Activated CD4-positive, alpha-beta T cell treated with anti-CD3 and anti-CD28 coated beads, Interleukin-2, amount 10 ng/mL, durations not matched to agents 7 days and 5 days (primary cell): ENCODE data around the gene BRICD5. TPM values are rescaled to one million over a fixed set of nuclear protein-coding genes. Genes with fewer than 3 reads are reported as not detected.

Experiments
- CTCF ChIA-PET: fragments of 350-600 bp; sonication (Branson Sonifier 250); formaldehyde crosslinking; loops from one replicate; lab custom pipeline; 2021; ENCODE audit warnings: antibody characterized with exemption; lab: Charles Lee
- POLR2A ChIA-PET: fragments of 350-600 bp; sonication (Branson Sonifier 250); formaldehyde crosslinking; loops from one replicate; lab custom pipeline; 2021; ENCODE audit warnings: antibody characterized with exemption; lab: Charles Lee
- DNase-seq: peaks from one replicate; pipeline ENCODE4 v3.0.0-alpha.2; 2020
- H3K27ac Mint-ChIP-seq: one replicate; pipeline ENCODE4 v1.8.0; 2021; ENCODE audit warnings: mild to moderate bottlenecking, moderate library complexity, mixed read lengths
- H3K27me3 Mint-ChIP-seq: one replicate; pipeline ENCODE4 v1.8.0; 2021; ENCODE audit warnings: mixed read lengths
- H3K36me3 Mint-ChIP-seq: one replicate; pipeline ENCODE4 v1.8.0; 2021; ENCODE audit warnings: low read depth, mixed read lengths
- H3K4me1 Mint-ChIP-seq: one replicate; pipeline ENCODE4 v1.8.0; 2021; ENCODE audit warnings: mixed read lengths
- H3K4me3 Mint-ChIP-seq: one replicate; pipeline ENCODE4 v1.8.0; 2021; ENCODE audit warnings: mild to moderate bottlenecking, moderate library complexity, mixed read lengths
- H3K9me3 Mint-ChIP-seq: one replicate; pipeline ENCODE4 v1.8.0; 2021; ENCODE audit warnings: mixed read lengths
- total RNA-seq, 2 experiments: library from RNA; stranded (reverse); gene quantifications; one replicate each; pipeline ENCODE4 v1.2.3, GENCODE V29; 2021

Gene BRICD5
- total RNA-seq, 2 experiments from 2014 or later: 13.9 to 17.4 TPM

GRCh38 chr16:2226918-2227317 is 16.3 kb upstream of the BRICD5 start:
- Mint-ChIP-seq H3K27me3 (no peaks in the 10 kb centered on the region), H3K9me3 (no peaks in the 10 kb centered on the region), H3K4me3 (peak overlapping the region; percentile 16), H3K4me1 (peaks cover 22% of the 10 kb centered on the region), H3K27ac (no peak overlapping the region), H3K36me3 (peaks cover 6% of the 10 kb centered on the region)
- DNase-seq: no peak
- POLR2A ChIA-PET: no interaction called here
- CTCF ChIA-PET: interaction anchor here (1.0 to 1.1 kb wide), 2 partner anchors 24 to 45 kb away, joined by 3 read pairs; partner anchors contain the start of gene ECI1

GRCh38 chr16:2226245-2226793 is 15.7 kb upstream of the BRICD5 start:
- ChIA-PET CTCF (interaction anchor here (0.6 to 1.1 kb wide), 5 partner anchors 23 to 521 kb away, joined by 3 to 4 read pairs (median 3); partner anchors contain the start of gene ECI1), POLR2A (no interaction called here)
- peaks cover 6% of the 10 kb centered on the region for H3K36me3 Mint-ChIP-seq
- no peak for DNase-seq
- no peaks in the 10 kb centered on the region for H3K27me3 Mint-ChIP-seq
- peak overlapping the region; percentile 68 for H3K27ac Mint-ChIP-seq
- peaks cover 22% of the 10 kb centered on the region for H3K4me1 Mint-ChIP-seq
- no peaks in the 10 kb centered on the region for H3K9me3 Mint-ChIP-seq
- H3K4me3 Mint-ChIP-seq: peak overlapping the region; percentile 30

- peak; percentile 36 for DNase-seq
- peak overlapping the region; percentile 82 for H3K27ac Mint-ChIP-seq
- no peaks in the 10 kb centered on the region for H3K27me3 Mint-ChIP-seq
- peaks cover 2% of the 10 kb centered on the region for H3K36me3 Mint-ChIP-seq
- H3K9me3 Mint-ChIP-seq: no peaks in the 10 kb centered on the region
- POLR2A ChIA-PET: no interaction called here
- CTCF ChIA-PET: interaction anchor here (0.6 to 1.2 kb wide), 2 partner anchors 17 to 24 kb away, joined by 3 read pairs; no protein-coding TSS in a partner anchor
- peak overlapping the region; percentile 80 for H3K4me3 Mint-ChIP-seq
- H3K4me1 Mint-ChIP-seq: peaks cover 22% of the 10 kb centered on the region
Observed at GRCh38 chr16:2223942-2224486, 13.4 kb upstream of the BRICD5 start.

- Mint-ChIP-seq H3K27me3 (no peaks in the 10 kb centered on the region), H3K27ac (peak within 1 kb of the TSS; percentile 85), H3K4me3 (peak within 1 kb of the TSS; percentile 80), H3K4me1 (peaks cover 22% of the 10 kb centered on the region), H3K9me3 (no peaks in the 10 kb centered on the region), H3K36me3 (peaks cover 2% of the 10 kb centered on the region)
- ChIA-PET POLR2A (no interaction called here), CTCF (interaction anchor here (1.2 to 1.6 kb wide), 2 partner anchors 13 to 24 kb away, joined by 3 read pairs; partner anchors contain the start of gene BRICD5)
- DNase-seq: peak; percentile 100
Observed at GRCh38 chr16:2223221-2223941, 12.7 kb upstream of the BRICD5 start, which contains the start of gene E4F1. Gene E4F1 (plus strand): TSS chr16:2223591. CDS start chr16:2223614, 23 bp downstream.

GRCh38 chr16:2216330-2216729 is 5.7 kb upstream of the BRICD5 start:
- ChIA-PET POLR2A (no interaction called here), CTCF (no interaction called here)
- Mint-ChIP-seq H3K4me1 (peaks cover 26% of the 10 kb centered on the region), H3K4me3 (peak overlapping the region; percentile 84), H3K27ac (peak overlapping the region; percentile 89), H3K36me3 (peaks cover 5% of the 10 kb centered on the region), H3K27me3 (no peaks in the 10 kb centered on the region), H3K9me3 (no peaks in the 10 kb centered on the region)
- DNase-seq: no peak

GRCh38 chr16:2214719-2214968 is 4.0 kb upstream of the BRICD5 start, which contains the start of gene PGP:
Gene PGP (minus strand): TSS chr16:2214840. CDS start chr16:2214777, 63 bp downstream.
- peak within 1 kb of the TSS; percentile 84 for H3K4me3 Mint-ChIP-seq
- H3K27ac Mint-ChIP-seq: peak within 1 kb of the TSS; percentile 89
- peaks cover 5% of the 10 kb centered on the region for H3K36me3 Mint-ChIP-seq
- H3K27me3 Mint-ChIP-seq: no peaks in the 10 kb centered on the region
- ChIA-PET CTCF (interaction anchor here (0.5 to 1.4 kb wide), 3 partner anchors 9 to 475 kb away, joined by 3 read pairs; partner anchors contain the start of genes ECI1 and MLST8), POLR2A (interaction anchor here (0.6 to 1.3 kb wide), 3 partner anchors 38 to 245 kb away, joined by 3 to 8 read pairs (median 3); partner anchors contain the start of genes TEDC2 and TRAF7)
- H3K4me1 Mint-ChIP-seq: peaks cover 26% of the 10 kb centered on the region
- H3K9me3 Mint-ChIP-seq: no peaks in the 10 kb centered on the region
- DNase-seq: no peak

GRCh38 chr16:2213817-2214718 is 3.4 kb upstream of the BRICD5 start:
- ChIA-PET POLR2A (interaction anchor here (0.7 to 1.3 kb wide), 2 partner anchors 59 to 246 kb away, joined by 3 read pairs; partner anchors contain the start of genes TEDC2 and TRAF7), CTCF (interaction anchor here (0.5 to 1.4 kb wide), 3 partner anchors 8 to 474 kb away, joined by 3 read pairs; partner anchors contain the start of genes ECI1 and MLST8)
- Mint-ChIP-seq H3K4me1 (peaks cover 26% of the 10 kb centered on the region), H3K36me3 (peaks cover 5% of the 10 kb centered on the region), H3K27ac (peak overlapping the region; percentile 65), H3K9me3 (no peaks in the 10 kb centered on the region), H3K27me3 (no peaks in the 10 kb centered on the region), H3K4me3 (peak overlapping the region; percentile 77)
- DNase-seq: no peak

- no peak for DNase-seq
- Mint-ChIP-seq H3K4me3 (peak overlapping the region; percentile 77), H3K27me3 (no peaks in the 10 kb centered on the region), H3K4me1 (peaks cover 28% of the 10 kb centered on the region), H3K36me3 (peaks cover 10% of the 10 kb centered on the region), H3K27ac (no peak overlapping the region), H3K9me3 (no peaks in the 10 kb centered on the region)
- ChIA-PET POLR2A (no interaction called here), CTCF (no interaction called here)
Observed at GRCh38 chr16:2212362-2213324, 2.0 kb upstream of the BRICD5 start.

GRCh38 chr16:2211923-2212347 is 1.3 kb upstream of the BRICD5 start:
- Mint-ChIP-seq H3K4me3 (peak overlapping the region; percentile 26), H3K27ac (no peak overlapping the region), H3K9me3 (no peaks in the 10 kb centered on the region), H3K4me1 (peaks cover 34% of the 10 kb centered on the region), H3K27me3 (no peaks in the 10 kb centered on the region), H3K36me3 (peaks cover 16% of the 10 kb centered on the region)
- POLR2A ChIA-PET: no interaction called here
- CTCF ChIA-PET: no interaction called here
- no peak for DNase-seq

- H3K36me3 Mint-ChIP-seq: peaks cover 20% of the 10 kb centered on the region
- peaks cover 33% of the 10 kb centered on the region for H3K4me1 Mint-ChIP-seq
- H3K4me3 Mint-ChIP-seq: no peak overlapping the region
- no peak for DNase-seq
- ChIA-PET POLR2A (no interaction called here), CTCF (interaction anchor here (1.2 kb wide), 1 partner anchor 12 kb away, joined by 3 read pairs; no protein-coding TSS in a partner anchor)
- H3K9me3 Mint-ChIP-seq: no peaks in the 10 kb centered on the region
- no peaks in the 10 kb centered on the region for H3K27me3 Mint-ChIP-seq
- no peak overlapping the region for H3K27ac Mint-ChIP-seq
Observed at GRCh38 chr16:2210009-2210332, 692 bp downstream of the BRICD5 start.

- H3K27ac Mint-ChIP-seq: no peak overlapping the region
- no peaks in the 10 kb centered on the region for H3K9me3 Mint-ChIP-seq
- DNase-seq: no peak
- peaks cover 20% of the 10 kb centered on the region for H3K36me3 Mint-ChIP-seq
- H3K27me3 Mint-ChIP-seq: no peaks in the 10 kb centered on the region
- H3K4me1 Mint-ChIP-seq: peaks cover 37% of the 10 kb centered on the region
- no peak overlapping the region for H3K4me3 Mint-ChIP-seq
- POLR2A ChIA-PET: no interaction called here
- CTCF ChIA-PET: interaction anchor here (1.2 kb wide), 1 partner anchor 13 kb away, joined by 3 read pairs; no protein-coding TSS in a partner anchor
Observed at GRCh38 chr16:2209258-2210008, 1.2 kb downstream of the BRICD5 start.
